Measurements from ENCODE around the gene RNF135.
A peak's percentile ranks its signal among the peaks of the same experiment; 100 is the strongest.

RNF135 gene

GRCh38 chr17:30924341-30924740 is 46.5 kb upstream of the RNF135 start:
- Histone ChIP-seq H3K27me3 (ENCODE audit: control insufficient read depth in 1 of 2, insufficient read depth in 1 of 2, low read length in 2 of 2) (peaks cover 0 to 40% of the 10 kb centered on the region in 2 experiments), H3K4me2 (ENCODE audit: low read length, poor library complexity, severe bottlenecking) (no peak overlapping the region), H3K9me3 (ENCODE audit: control insufficient read depth, low read length) (no peaks in the 10 kb centered on the region), H3K4me1 (ENCODE audit: control insufficient read depth, insufficient read depth, low read depth, low read length) (peaks cover 26% of the 10 kb centered on the region), H3K79me1 (replicated peaks; ENCODE audit: low read length, poor library complexity, severe bottlenecking) (peaks cover 2% of the 10 kb centered on the region), H2BK12ac (ENCODE audit: low read length in 2 of 2) (no peak overlapping the region), H3K4me3 (ENCODE audit: insufficient read depth in 1 of 2, low read depth in 1 of 2, low read length in 2 of 2) (no peak overlapping the region), H4K91ac (ENCODE audit: low read length) (no peak overlapping the region), H2BK5ac (ENCODE audit: low read depth, low read length, poor library complexity, severe bottlenecking) (no peak overlapping the region), H4K8ac (ENCODE audit: low read length) (no peak overlapping the region), H2BK15ac (ENCODE audit: low read depth, poor library complexity, severe bottlenecking) (no peak overlapping the region), H3K18ac (ENCODE audit: low read depth in 1 of 2, low read length in 2 of 2) (no peak overlapping the region), H3K9ac (ENCODE audit: low read length) (no peak overlapping the region), H3K23ac (ENCODE audit: low read length in 2 of 2) (no peak overlapping the region), H3K27ac (ENCODE audit: low read length, poor library complexity, severe bottlenecking) (no peak overlapping the region), H2AFZ (ENCODE audit: low read depth, low read length) (no peak overlapping the region), H2BK120ac (ENCODE audit: low read depth, low read length) (no peak overlapping the region), H3K4ac (ENCODE audit: low read depth in 1 of 2, low read length in 2 of 2) (no peak overlapping the region), H3K14ac (ENCODE audit: low read length in 2 of 2) (peak overlapping the region in 1 of 2 experiments; percentile 14), H2AK5ac (ENCODE audit: low read length, severe bottlenecking) (no peak overlapping the region), H3K36me3 (ENCODE audit: control insufficient read depth in 1 of 2, insufficient read depth in 2 of 2, low read depth in 1 of 2, low read length in 2 of 2) (no peaks in the 10 kb centered on the region)
- WGBS = 90% methylated on average over 2 of the region's 2 CpGs
- DNase-seq = no peak

DNA sequence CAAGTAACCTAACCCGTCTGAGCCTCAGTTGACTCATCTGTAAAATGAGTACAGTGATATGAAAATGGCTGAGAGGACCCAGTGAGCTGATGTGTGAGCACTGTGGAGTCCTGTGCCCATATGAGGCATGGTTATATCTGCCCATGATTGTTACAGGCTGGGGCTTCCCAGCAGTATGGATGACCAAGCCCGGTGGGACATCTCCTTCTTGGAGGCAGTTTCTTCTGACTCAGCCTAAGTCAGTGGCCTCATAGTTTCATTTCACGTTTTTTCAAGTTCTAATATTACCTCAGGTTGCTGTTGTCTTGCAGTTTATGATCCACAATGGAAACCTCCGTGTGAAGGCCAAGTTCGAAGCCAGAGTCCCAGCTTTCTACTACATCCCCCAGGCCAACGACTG is 44.3 kb upstream of the RNF135 start:
- H2BK15ac ChIP-seq (ENCODE audit: low read depth, poor library complexity, severe bottlenecking) = no peak overlapping the region
- H3K4me1 ChIP-seq (ENCODE audit: control insufficient read depth, insufficient read depth, low read depth, low read length) = peaks cover 19% of the 10 kb centered on the region
- no peaks in the 10 kb centered on the region for H3K36me3 ChIP-seq (ENCODE audit: control insufficient read depth in 1 of 2, insufficient read depth in 2 of 2, low read depth in 1 of 2, low read length in 2 of 2)
- no peak overlapping the region for H3K9ac ChIP-seq (ENCODE audit: low read length)
- no peak overlapping the region for H4K8ac ChIP-seq (ENCODE audit: low read length)
- no peak overlapping the region for H3K27ac ChIP-seq (ENCODE audit: low read length, poor library complexity, severe bottlenecking)
- no peak overlapping the region for H2BK120ac ChIP-seq (ENCODE audit: low read depth, low read length)
- no peak overlapping the region for H2BK12ac ChIP-seq (ENCODE audit: low read length in 2 of 2)
- no peak overlapping the region for H3K23ac ChIP-seq (ENCODE audit: low read length in 2 of 2)
- no peak overlapping the region for H3K4ac ChIP-seq (ENCODE audit: low read depth in 1 of 2, low read length in 2 of 2)
- no peak overlapping the region for H3K14ac ChIP-seq (ENCODE audit: low read length in 2 of 2)
- no peaks in the 10 kb centered on the region for H3K9me3 ChIP-seq (ENCODE audit: control insufficient read depth, low read length)
- H3K27me3 ChIP-seq (ENCODE audit: control insufficient read depth in 1 of 2, insufficient read depth in 1 of 2, low read length in 2 of 2) = peaks cover 0 to 39% of the 10 kb centered on the region in 2 experiments
- H3K18ac ChIP-seq (ENCODE audit: low read depth in 1 of 2, low read length in 2 of 2) = no peak overlapping the region
- no peak overlapping the region for H2AFZ ChIP-seq (ENCODE audit: low read depth, low read length)
- H4K91ac ChIP-seq (ENCODE audit: low read length) = no peak overlapping the region
- H3K79me1 ChIP-seq (replicated peaks; ENCODE audit: low read length, poor library complexity, severe bottlenecking) = peaks cover 2% of the 10 kb centered on the region
- no peak overlapping the region for H3K4me3 ChIP-seq (ENCODE audit: insufficient read depth in 1 of 2, low read depth in 1 of 2, low read length in 2 of 2)
- no peak overlapping the region for H2BK5ac ChIP-seq (ENCODE audit: low read depth, low read length, poor library complexity, severe bottlenecking)
- WGBS = 84% methylated on average over 6 of the region's 6 CpGs
- H2AK5ac ChIP-seq (ENCODE audit: low read length, severe bottlenecking) = no peak overlapping the region
- no peak for DNase-seq
- H3K4me2 ChIP-seq (ENCODE audit: low read length, poor library complexity, severe bottlenecking) = no peak overlapping the region

GRCh38 chr17:30927756-30928155 is 43.1 kb upstream of the RNF135 start:
- Histone ChIP-seq H3K79me1 (replicated peaks; ENCODE audit: low read length, poor library complexity, severe bottlenecking) (no peaks in the 10 kb centered on the region), H3K27ac (ENCODE audit: low read length, poor library complexity, severe bottlenecking) (no peak overlapping the region), H2BK5ac (ENCODE audit: low read depth, low read length, poor library complexity, severe bottlenecking) (no peak overlapping the region), H3K23ac (ENCODE audit: low read length in 2 of 2) (no peak overlapping the region), H2AK5ac (ENCODE audit: low read length, severe bottlenecking) (no peak overlapping the region), H4K91ac (ENCODE audit: low read length) (no peak overlapping the region), H3K18ac (ENCODE audit: low read depth in 1 of 2, low read length in 2 of 2) (no peak overlapping the region), H3K14ac (ENCODE audit: low read length in 2 of 2) (no peak overlapping the region), H3K4ac (ENCODE audit: low read depth in 1 of 2, low read length in 2 of 2) (no peak overlapping the region), H3K36me3 (ENCODE audit: control insufficient read depth in 1 of 2, insufficient read depth in 2 of 2, low read depth in 1 of 2, low read length in 2 of 2) (no peaks in the 10 kb centered on the region), H2AFZ (ENCODE audit: low read depth, low read length) (no peak overlapping the region), H3K9ac (ENCODE audit: low read length) (no peak overlapping the region), H2BK15ac (ENCODE audit: low read depth, poor library complexity, severe bottlenecking) (no peak overlapping the region), H3K27me3 (ENCODE audit: control insufficient read depth in 1 of 2, insufficient read depth in 1 of 2, low read length in 2 of 2) (peaks cover 0 to 35% of the 10 kb centered on the region in 2 experiments), H2BK12ac (ENCODE audit: low read length in 2 of 2) (no peak overlapping the region), H3K9me3 (ENCODE audit: control insufficient read depth, low read length) (no peaks in the 10 kb centered on the region), H3K4me3 (ENCODE audit: insufficient read depth in 1 of 2, low read depth in 1 of 2, low read length in 2 of 2) (no peak overlapping the region), H3K4me2 (ENCODE audit: low read length, poor library complexity, severe bottlenecking) (no peak overlapping the region), H4K8ac (ENCODE audit: low read length) (no peak overlapping the region), H2BK120ac (ENCODE audit: low read depth, low read length) (no peak overlapping the region), H3K4me1 (ENCODE audit: control insufficient read depth, insufficient read depth, low read depth, low read length) (peaks cover 6% of the 10 kb centered on the region)
- no peak for DNase-seq
- WGBS = 91% methylated on average over 5 of the region's 5 CpGs

GRCh38 chr17:30928584-30928983 is 42.3 kb upstream of the RNF135 start:
- Histone ChIP-seq H3K4me3 (ENCODE audit: insufficient read depth in 1 of 2, low read depth in 1 of 2, low read length in 2 of 2) (no peak overlapping the region), H3K14ac (ENCODE audit: low read length in 2 of 2) (no peak overlapping the region), H3K4me1 (ENCODE audit: control insufficient read depth, insufficient read depth, low read depth, low read length) (peaks cover 6% of the 10 kb centered on the region), H3K27me3 (ENCODE audit: control insufficient read depth in 1 of 2, insufficient read depth in 1 of 2, low read length in 2 of 2) (peaks cover 0 to 27% of the 10 kb centered on the region in 2 experiments), H2AFZ (ENCODE audit: low read depth, low read length) (no peak overlapping the region), H2BK15ac (ENCODE audit: low read depth, poor library complexity, severe bottlenecking) (no peak overlapping the region), H3K9me3 (ENCODE audit: control insufficient read depth, low read length) (no peaks in the 10 kb centered on the region), H3K4me2 (ENCODE audit: low read length, poor library complexity, severe bottlenecking) (no peak overlapping the region), H3K27ac (ENCODE audit: low read length, poor library complexity, severe bottlenecking) (no peak overlapping the region), H3K4ac (ENCODE audit: low read depth in 1 of 2, low read length in 2 of 2) (no peak overlapping the region), H2AK5ac (ENCODE audit: low read length, severe bottlenecking) (no peak overlapping the region), H4K8ac (ENCODE audit: low read length) (no peak overlapping the region), H3K36me3 (ENCODE audit: control insufficient read depth in 1 of 2, insufficient read depth in 2 of 2, low read depth in 1 of 2, low read length in 2 of 2) (no peaks in the 10 kb centered on the region), H3K9ac (ENCODE audit: low read length) (no peak overlapping the region), H2BK12ac (ENCODE audit: low read length in 2 of 2) (no peak overlapping the region), H3K23ac (ENCODE audit: low read length in 2 of 2) (no peak overlapping the region), H2BK5ac (ENCODE audit: low read depth, low read length, poor library complexity, severe bottlenecking) (no peak overlapping the region), H4K91ac (ENCODE audit: low read length) (no peak overlapping the region), H3K79me1 (replicated peaks; ENCODE audit: low read length, poor library complexity, severe bottlenecking) (no peaks in the 10 kb centered on the region), H2BK120ac (ENCODE audit: low read depth, low read length) (no peak overlapping the region), H3K18ac (ENCODE audit: low read depth in 1 of 2, low read length in 2 of 2) (no peak overlapping the region)
- DNase-seq = no peak
- 95% methylated on average over 2 of the region's 3 CpGs for WGBS

All from mesenchymal stem cell (in vitro differentiated cells and primary cell).